ENCODE results near the gene JUNB.

DNA sequence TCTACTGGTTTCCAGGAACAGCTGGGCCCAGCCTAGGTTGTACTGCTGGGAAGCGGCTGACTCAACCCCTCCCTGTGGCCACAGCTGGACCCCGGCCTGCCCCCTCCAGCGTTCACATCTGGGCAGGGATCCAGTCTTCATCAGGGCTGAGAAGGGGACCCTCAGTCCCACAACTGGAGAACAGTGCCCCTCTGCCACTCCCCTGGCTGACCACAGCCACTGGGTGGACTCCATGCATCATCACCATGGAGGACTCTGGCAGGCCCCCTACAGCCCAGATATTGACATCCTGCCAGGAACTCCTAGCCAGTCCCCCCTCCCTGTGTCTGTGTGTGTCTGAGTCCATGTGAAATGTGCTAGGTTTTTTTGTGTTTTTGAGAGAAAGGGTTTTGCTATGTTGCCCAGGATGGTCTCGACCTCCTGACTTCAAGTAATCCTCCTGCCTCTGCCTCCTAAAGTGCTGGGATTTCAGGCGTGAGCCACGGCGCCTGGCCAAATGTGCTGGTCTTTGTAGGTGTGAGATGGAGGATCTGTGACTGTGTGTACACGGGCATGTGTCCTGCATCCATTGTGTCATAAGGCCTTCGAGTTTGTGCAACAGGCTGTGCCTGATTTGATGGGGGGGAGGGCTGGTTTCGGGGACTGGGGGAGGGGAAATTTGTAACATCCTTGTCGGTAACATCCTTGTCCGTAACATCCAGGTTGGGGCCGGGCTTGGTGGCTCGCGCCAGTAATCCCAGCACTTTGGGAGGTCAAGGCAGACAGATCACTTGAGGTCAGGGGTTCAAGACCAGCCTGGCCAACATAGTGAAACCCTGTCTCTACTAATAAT lies 11.9 kb upstream of the JUNB start:
- TF ChIP-seq, protein P1, sequence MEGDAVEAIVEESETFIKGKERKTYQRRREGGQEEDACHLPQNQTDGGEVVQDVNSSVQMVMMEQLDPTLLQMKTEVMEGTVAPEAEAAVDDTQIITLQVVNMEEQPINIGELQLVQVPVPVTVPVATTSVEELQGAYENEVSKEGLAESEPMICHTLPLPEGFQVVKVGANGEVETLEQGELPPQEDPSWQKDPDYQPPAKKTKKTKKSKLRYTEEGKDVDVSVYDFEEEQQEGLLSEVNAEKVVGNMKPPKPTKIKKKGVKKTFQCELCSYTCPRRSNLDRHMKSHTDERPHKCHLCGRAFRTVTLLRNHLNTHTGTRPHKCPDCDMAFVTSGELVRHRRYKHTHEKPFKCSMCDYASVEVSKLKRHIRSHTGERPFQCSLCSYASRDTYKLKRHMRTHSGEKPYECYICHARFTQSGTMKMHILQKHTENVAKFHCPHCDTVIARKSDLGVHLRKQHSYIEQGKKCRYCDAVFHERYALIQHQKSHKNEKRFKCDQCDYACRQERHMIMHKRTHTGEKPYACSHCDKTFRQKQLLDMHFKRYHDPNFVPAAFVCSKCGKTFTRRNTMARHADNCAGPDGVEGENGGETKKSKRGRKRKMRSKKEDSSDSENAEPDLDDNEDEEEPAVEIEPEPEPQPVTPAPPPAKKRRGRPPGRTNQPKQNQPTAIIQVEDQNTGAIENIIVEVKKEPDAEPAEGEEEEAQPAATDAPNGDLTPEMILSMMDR (IDR thresholded peaks at IDR 0.05), result no peak
- TF ChIP-seq SP1 (CRISPR knock-in tag; conservative IDR thresholded peaks at IDR 0.05), result no peak
- TF ChIP-seq, protein P2, sequence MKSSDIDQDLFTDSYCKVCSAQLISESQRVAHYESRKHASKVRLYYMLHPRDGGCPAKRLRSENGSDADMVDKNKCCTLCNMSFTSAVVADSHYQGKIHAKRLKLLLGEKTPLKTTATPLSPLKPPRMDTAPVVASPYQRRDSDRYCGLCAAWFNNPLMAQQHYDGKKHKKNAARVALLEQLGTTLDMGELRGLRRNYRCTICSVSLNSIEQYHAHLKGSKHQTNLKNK (CRISPR knock-in tag; IDR thresholded peaks at IDR 0.05), result no peak
- no peak for TF ChIP-seq TEAD1 (CRISPR knock-in tag; IDR thresholded peaks at IDR 0.05)
- TF ChIP-seq, protein P3, sequence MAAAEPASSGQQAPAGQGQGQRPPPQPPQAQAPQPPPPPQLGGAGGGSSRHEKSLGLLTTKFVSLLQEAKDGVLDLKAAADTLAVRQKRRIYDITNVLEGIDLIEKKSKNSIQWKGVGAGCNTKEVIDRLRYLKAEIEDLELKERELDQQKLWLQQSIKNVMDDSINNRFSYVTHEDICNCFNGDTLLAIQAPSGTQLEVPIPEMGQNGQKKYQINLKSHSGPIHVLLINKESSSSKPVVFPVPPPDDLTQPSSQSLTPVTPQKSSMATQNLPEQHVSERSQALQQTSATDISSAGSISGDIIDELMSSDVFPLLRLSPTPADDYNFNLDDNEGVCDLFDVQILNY (CRISPR knock-in tag; IDR thresholded peaks at IDR 0.05), result no peak
- TF ChIP-seq, protein P4, sequence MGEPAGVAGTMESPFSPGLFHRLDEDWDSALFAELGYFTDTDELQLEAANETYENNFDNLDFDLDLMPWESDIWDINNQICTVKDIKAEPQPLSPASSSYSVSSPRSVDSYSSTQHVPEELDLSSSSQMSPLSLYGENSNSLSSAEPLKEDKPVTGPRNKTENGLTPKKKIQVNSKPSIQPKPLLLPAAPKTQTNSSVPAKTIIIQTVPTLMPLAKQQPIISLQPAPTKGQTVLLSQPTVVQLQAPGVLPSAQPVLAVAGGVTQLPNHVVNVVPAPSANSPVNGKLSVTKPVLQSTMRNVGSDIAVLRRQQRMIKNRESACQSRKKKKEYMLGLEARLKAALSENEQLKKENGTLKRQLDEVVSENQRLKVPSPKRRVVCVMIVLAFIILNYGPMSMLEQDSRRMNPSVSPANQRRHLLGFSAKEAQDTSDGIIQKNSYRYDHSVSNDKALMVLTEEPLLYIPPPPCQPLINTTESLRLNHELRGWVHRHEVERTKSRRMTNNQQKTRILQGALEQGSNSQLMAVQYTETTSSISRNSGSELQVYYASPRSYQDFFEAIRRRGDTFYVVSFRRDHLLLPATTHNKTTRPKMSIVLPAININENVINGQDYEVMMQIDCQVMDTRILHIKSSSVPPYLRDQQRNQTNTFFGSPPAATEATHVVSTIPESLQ (CRISPR knock-in tag; IDR thresholded peaks at IDR 0.05), result no peak
- TF ChIP-seq, protein P5, sequence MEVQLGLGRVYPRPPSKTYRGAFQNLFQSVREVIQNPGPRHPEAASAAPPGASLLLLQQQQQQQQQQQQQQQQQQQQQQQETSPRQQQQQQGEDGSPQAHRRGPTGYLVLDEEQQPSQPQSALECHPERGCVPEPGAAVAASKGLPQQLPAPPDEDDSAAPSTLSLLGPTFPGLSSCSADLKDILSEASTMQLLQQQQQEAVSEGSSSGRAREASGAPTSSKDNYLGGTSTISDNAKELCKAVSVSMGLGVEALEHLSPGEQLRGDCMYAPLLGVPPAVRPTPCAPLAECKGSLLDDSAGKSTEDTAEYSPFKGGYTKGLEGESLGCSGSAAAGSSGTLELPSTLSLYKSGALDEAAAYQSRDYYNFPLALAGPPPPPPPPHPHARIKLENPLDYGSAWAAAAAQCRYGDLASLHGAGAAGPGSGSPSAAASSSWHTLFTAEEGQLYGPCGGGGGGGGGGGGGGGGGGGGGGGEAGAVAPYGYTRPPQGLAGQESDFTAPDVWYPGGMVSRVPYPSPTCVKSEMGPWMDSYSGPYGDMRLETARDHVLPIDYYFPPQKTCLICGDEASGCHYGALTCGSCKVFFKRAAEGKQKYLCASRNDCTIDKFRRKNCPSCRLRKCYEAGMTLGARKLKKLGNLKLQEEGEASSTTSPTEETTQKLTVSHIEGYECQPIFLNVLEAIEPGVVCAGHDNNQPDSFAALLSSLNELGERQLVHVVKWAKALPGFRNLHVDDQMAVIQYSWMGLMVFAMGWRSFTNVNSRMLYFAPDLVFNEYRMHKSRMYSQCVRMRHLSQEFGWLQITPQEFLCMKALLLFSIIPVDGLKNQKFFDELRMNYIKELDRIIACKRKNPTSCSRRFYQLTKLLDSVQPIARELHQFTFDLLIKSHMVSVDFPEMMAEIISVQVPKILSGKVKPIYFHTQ (CRISPR knock-in tag; IDR thresholded peaks at IDR 0.05), result no peak
- no peak for TF ChIP-seq NR3C1 (CRISPR knock-in tag; conservative IDR thresholded peaks at IDR 0.05; ENCODE audit: low read depth)
- TF ChIP-seq MAX (CRISPR knock-in tag; IDR thresholded peaks at IDR 0.05), result no peak

Measured in WTC11 (cell line).